HG02623 (cell line): ENCODE results near the gene POLR2E.
"Not testable (repeated sequence)": the region's sequence is repeated elsewhere in the genome, so short reads cannot be mapped to it uniquely, and the experiment has no call there.

Source experiments
- ATAC-seq: cut with Tn5 transposase; IDR thresholded peaks from one replicate; pipeline ENCODE4 v1.9.1; 2021; ENCODE audit warnings: moderate library complexity; ENCODE audit not compliant: unreplicated experiment

POLR2E gene

DNA sequence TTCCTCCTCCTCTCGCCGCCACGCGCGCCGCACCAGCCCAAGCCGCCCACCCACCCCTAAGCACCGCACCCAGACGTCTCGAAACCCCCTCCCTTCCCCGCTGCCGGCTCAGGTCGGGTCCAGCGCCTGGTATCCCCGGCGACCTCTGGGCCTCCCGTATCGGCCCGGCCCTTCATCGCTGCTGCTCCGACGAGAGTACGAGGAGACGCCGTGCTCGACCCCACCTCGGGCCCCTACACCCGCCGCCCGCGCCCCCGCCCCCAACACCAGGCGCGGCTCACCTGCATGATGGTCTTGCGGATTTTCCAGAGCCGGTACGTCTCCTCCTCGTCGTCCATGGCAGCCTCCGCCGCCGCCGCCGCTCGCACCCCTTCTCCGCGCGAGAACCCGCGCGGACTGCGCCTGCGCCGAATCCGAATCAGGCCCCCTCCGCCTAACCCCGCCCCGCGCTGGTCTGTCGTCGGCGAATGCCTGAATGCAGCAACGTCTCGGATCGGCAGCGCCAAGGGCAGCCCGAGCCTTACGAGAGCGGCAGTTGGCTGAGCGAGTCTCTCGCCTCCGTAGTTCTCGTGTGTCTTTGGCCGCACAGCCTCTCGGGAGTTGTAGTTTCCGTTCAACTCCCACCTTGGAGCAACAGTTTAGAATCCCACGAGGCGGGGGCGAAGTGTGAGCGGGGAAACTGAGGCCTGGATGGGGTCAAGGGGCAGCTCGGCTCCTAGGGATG lies at the start of gene POLR2E:
Gene POLR2E, minus strand, starts transcription at position 398 of the 724 bp plus-strand sequence. Its CDS starts 60 bp downstream, at position 338.
- peak; percentile 83 for ATAC-seq

DNA sequence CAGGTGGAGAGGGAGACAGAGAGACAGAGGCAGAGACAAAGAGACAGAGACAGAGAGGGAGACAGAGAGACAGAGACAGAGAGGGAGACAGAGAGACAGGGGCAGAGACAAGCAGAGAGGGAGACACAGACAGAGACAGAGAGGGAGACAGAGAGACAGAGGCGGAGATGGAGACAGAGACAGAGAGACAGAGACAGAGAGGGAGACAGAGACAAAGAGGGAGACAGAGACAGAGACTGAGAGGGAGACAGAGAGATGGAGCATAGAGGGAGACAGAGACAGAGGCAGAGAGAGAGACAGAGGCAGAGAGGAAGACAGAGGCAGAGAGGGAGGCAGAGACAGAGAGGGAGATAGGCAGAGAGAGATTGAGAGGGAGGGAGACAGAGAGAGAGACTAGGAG lies 49.6 kb upstream of the POLR2E start:
- no peak for ATAC-seq

DNA sequence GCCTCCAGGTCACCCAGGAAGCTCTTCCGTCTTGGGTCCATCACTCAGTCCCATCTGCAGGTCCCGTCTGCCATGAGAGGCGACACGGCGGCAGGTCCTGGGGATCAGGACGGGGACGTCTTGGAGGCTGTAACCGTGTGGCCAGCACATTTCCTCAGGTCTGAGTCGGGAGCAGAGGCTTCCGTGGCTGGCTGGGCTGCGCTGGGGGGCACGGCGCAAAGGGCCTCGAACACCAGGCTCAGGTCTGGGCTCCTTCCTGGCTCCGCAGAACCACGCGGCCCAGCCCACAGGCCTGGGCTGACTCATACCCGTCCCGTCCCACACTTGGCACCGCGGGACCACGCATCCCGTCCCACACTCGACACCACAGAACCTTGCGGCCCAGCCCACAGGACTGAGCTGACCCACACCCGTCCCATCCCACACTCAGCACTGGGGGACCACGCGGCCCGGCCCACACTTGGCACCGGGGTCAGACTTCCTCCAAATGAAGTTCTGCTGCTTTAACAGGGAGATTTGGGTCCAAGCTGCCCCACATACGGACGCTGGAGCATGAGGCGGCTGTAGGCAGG lies 48.7 kb upstream of the POLR2E start:
- no peak for ATAC-seq

DNA sequence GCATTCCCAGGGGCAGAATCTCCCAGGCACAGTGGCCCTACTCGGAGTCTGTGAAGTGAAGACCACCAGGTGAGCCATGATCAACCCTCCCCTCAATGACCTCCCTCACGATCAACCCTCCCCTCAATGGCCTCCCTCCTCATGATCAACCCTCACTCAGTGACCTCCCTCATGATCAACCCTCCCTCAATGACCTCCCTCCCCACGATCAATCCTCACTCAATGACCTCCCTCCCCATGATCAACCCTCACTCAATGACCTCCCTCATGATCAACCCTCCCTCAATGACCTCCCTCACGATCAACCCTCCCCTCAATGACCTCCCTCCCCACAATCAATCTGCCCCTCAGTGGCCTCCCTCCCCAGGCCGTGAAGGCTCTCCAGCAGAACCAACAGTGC lies 46.8 kb upstream of the POLR2E start:
- no peak for ATAC-seq

DNA sequence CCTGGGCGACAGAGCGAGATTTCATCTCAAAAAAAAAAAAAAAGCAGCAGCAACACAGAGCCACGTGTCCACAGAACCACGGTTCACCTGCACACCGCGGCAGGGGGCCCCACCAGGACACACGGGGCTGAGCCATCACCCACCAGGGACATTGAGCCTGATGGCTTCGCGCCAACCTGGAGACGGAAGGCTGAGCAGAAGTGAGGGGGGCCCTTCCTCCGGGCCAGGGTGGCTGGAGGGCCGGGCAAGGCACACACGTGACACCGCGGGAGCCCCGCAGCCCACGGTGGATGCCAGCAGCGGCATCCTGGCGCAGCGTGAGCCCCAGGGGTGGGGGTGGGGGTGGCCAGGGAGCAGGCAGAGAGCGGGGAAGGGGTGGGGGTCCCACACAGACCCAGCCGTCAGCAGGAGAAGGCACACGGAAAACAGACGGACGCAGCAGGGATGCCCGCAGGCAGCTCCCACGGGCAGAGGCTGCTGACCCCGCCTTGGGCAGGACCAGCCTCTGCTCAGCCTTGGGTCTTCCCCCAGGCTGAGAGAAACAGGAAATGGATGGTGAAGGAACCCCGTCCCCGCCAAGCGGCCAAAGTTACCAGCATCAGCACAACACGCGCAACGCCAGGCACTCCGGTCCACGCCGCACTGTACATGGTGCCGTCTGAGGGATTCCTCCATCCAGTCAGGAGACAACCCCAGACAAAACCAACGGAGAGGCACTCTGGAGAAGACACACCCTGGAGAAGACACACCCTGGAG lies 45.3 kb upstream of the POLR2E start:
- no peak for ATAC-seq

DNA sequence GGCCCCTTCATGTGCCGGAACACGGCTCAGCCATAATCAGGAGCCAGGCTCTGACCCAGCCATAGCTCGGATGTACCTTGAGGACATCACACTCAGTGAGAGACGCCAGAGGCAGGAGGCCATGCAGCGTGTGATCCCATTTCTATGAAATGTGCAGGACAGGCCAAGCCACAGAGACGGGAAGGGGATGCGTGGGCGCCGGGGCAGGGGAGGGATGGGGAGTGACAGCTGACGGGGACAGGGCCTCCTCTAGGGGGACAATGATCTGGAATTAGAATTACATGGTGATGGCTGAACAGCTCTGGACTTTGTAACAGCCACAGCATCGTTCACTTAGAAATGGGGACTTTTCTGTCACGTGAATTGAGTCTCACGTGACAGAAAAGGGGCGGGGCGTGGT lies 44.0 kb upstream of the POLR2E start:
- no peak for ATAC-seq

DNA sequence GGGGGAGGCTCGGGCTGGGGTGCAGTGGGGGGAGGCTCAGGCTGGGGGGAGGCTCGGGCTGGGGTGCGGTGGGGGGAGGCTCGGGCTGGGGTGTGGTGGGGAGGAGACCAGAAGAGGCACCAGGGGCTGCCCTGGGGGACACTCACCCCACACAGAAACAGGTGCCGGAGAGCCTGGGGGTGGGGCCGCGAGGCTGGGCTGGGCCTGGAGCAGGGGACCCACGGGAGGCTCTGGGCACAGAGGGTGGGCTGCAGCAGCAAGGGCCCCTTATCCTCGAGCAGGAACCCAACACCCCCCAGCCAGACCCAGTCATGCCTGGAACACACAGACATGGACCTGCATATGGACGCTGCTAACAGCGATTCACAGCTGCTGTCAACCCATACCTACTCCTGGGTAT lies 42.9 kb upstream of the POLR2E start:
- ATAC-seq = no peak

DNA sequence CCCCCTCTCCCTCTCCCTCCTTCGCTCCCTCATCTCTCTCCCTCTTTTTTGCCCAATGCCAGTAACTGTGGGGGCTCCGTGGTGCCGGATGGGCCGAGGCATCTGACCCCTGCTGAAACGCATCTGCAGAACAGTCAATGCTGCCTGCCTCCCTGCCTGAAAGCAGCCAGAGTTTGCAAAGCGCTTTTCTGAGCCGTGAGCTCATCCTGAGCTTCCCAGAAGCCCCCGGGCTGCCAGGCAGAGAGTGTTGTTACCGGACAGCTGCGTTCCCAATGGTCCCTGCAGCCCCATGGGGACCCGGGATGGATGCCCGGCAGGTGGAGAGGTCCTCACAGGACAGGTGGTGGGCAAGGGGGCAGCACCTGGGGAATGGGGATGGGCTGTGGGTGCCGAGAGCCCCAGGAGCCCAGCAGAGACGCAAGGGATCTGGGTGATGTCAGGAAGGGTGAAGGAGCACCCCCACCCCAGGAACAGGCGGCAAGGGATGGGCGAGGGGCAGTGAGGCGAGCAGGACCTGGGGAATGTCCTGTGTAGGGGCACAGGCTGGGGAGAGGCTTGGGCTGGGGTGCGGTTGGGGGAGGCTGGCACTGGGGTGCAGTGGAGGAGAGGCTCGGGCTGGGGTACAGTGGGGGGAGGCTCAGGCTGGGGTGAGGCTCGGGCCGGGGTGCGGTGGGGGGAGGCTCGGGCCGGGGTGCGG lies 41.6 kb upstream of the POLR2E start:
- ATAC-seq = no peak

DNA sequence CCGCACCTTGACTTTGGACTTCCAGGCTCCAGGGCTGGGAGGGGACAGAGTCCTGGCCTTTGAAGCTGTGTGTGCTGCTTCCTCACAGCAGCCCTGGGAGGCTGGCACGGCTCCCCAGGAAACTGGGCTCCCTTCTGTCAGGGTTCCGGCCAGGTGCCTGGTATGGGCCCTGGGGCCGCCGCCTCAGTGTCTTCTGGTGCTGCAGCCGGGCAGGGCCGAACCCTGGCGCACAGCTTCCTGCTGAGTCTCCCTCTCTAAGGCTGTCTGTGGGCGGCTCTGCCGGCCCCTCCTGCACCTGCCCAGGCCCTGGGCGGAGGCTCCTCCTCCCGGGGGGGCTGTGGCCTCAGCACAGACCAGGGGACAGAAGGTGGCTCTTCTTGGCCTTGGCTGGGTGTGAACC lies 41.0 kb upstream of the POLR2E start:
- no peak for ATAC-seq

DNA sequence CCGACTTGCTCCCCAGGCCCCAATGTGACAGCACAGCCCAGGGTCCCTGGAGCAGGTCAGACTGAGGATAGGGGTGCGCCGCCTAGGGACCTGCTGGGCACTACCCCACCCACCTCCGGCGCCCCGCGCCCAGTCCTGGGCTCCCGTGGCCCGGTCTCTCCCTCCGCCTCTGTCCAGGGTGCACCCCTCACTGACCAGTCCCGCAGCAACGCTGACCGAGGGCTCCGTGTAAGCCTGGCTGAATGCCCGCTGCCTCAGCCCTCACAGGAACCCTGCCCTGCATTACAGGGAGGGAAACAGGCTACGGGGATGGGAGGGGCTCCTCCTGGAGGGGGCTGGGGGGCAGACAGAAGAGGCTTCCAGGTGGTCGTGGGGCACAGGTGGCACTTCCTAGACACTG lies 40.3 kb upstream of the POLR2E start:
- ATAC-seq = no peak

DNA sequence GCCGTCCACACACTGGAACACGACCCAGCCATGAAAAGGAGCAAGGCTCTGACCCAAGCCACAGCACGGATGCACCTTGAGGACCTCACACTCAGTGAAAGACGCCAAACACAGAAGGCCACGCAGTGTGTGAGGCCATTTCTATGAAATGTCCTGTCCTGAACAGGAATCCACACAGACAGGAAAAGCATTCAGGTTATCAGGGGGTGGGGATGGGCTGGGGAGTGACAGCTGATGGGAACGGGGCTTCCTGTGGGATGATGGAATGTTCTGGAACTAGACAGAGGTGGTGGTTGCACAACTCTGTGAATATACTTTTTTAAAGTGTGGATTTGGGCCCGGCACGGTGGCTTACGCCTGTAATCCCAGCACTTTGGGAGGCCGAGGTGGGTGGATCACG lies 39.3 kb upstream of the POLR2E start:
- no peak for ATAC-seq

DNA sequence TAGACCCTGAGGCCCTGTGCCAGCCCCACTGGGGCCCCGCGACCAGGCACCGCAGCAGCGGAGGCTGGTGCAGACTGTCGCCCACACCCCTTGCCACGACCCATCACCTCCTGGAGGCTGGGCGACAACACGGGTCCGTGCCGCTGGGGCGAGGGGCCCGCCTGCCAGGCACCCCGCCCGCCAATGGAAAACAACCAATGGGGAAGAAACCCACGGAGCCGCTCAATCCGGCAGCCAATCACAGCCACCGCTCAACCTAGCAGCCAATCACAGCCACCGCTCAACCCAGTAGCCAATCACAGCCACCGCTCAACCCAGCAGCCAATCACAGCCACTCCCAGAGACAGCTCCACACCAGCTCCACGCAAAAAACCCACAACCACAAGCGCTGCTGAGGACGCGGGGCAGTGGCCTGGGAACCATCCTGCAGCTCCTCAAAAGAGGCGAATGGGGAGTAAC lies 38.3 kb upstream of the POLR2E start:
- peak; percentile 51 for ATAC-seq

DNA sequence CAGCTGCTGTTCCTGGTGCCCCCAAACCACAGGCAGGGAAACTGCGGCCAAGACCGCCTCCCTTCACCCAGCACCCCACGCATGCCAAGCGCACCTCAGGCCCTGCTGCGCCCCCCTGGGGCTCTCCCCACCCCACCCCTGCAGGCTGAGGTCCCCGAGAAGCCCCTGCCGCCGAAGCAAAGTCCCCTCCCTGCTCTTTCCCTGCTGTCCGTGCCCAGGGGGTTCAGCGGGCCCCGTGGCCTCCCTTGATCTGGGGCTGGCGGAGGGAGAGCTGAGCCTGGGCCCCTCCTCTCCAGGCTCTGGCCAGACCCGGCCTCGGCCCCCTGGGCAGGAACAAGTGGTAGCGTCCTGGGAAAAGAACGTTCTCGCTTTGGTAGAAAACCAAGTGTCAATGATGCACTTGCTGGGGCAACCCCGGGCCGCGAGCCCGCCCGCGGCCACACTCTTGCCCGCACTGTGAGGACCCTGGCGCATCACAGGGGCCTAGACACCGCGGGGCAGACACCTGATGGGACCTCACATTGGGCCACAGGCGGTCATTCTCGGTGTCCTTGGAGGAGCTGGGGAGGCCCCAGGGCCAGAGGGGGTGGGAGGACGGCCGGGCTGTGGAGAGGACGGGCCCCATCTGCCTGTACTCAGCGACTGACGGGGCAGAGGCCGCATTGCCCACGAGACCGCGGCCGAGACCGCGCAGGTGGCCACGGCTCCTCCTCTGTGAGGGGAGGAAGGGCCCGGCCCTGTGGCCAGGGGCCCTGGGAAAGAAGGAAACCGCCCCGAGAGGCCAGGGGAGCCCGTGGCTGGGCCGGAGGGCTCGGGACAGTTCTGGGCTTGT lies 37.6 kb upstream of the POLR2E start:
- no peak for ATAC-seq

DNA sequence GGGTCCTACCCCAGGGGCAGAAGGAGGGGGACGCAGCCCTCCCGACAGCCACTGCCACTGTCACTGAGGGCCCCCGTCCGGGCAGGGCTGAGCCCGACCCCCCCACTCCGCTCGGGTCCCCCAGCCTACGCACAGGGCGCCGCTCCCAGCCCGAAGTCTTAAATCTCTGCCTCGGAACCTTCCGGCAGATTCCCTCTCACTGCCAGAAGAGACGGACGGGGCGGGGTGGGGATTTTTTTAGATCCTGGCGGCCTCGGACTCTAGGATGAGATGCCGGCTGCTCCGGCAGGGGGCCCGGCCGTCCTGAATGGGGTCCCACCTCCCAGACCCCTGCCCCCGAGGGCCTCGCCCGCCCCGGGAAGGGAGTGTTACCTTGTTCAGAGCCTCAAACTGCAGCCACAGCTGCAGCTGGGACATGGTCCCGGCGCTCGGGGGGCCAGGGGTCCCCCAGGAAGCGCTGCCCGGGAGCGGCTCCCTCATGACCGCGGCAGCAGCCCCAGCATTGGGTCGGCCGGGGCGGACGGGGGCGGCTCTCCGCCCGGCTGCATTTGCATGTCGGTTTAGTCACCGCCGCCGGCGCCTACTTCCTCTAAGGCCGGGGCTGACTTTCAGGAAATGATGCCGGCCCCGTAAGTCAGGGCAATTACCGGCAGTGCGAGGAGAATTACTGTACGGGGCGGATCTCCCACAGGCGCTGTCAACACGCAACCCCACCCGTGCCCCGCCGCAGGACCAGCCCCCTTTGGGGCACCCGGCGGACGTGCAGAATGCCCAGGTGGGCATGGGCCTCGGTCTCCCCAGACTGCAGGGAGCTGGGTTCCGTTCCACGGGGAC lies 36.8 kb upstream of the POLR2E start:
- ATAC-seq = no peak

DNA sequence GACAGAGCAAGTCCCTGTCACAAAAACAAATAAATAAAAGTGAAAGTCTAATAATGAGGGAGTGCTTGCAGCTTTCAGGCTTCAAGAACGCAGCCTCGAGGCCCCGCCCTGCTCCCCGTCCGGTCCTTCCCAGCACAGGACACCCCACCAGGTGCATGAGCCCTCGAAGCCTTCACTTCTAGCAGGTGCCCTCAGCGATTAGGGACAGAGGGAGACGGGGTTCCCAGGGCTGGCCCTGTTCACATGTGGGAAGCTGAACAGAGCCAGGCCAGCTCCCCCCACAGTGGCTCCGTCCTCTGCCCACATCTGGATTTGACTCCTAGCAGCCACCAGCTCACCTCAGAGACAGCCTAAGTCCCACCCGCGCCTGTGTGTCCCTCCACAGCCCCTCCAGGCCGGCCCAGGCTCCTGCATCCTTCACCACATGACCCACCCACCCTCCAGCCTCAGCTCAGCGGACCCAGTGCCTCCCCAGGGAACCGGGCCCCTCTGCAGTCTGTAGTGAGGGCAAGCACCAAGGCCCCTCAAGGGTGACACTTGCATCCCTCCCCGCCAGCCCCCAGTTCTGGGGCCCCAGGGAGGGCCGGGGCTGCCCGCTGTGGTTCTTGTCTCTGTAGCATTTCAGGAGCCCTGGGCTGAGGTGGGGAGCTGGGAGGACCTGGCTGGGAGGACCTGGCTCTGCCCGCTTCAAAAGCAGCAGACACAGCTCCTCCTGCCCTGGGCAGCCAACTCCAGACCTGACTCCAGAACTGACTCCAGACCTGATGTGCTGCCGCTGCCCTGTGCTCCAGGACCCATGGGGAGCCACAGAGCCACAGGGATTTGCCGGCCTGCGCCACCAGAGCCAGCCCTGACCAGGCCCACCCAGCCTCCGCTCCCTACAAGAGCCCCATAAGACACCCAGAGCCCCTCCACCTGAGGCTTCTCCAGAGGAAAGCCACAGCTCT lies 35.9 kb upstream of the POLR2E start:
- no peak for ATAC-seq

DNA sequence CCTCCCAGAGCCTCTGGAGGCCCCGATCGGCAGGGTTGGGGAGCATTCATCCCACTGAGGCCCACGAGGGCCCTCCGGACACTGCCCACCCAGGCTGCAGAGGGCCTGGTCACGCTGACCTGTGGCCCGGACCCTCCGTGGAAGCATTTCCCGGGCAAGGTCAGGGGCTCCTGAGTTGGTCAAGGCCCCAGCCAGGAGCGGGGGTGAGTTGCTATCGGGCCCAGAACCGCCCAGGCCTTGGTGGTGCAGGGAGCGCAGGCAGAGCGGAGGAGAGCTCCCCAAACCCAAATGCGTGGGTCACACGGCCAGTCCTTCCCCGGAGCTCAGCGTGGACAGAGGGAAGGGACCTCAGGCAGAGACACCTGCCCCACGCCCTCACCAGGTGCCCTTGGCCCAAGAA lies 34.4 kb upstream of the POLR2E start:
- ATAC-seq = no peak

DNA sequence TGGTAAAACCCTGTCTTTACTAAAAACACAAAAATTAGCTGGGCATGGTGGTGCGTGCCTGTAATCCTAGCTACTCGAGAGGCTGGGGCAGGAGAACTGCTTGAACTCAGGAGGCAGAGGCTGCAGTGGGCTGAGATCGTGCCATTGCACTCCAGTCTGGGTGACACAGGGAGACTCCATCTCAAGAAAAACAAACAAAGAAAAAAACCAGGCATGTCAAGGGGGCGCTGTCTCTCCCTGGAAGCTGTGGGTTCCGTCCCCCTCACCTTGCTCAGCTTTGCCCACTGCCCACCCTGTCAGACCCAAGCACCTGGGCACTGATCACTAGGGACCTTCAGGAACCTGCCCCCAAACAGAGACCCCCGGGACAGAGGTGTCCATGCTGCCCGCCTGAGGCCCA lies 33.9 kb upstream of the POLR2E start:
- ATAC-seq = not testable (repeated sequence)

DNA sequence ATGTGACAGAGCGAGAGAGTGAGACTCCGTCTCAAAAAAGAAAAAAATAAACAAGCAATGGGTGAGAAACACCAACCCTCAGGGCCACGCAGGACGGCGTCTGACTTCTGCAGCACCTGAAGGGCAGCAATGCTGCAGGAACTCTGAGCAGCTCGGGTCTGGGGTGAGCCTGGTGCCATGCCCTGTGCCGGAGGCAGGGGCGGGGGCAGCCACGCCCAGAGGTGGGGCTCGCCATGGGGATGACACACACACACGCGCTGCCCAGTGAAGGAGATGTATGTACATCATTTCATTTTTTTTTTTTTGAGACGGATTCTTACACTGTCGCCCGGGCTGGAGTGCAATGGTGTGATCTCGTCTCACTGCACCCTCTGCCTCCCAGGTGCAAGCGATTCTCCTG lies 32.9 kb upstream of the POLR2E start:
- no peak for ATAC-seq
